H9 (cell line): Measurements from ENCODE around the gene GUCY1A1. TPM values are rescaled to one million over a fixed set of nuclear protein-coding genes. Genes with fewer than 3 reads are reported as not detected.

Experiments
- DNase-seq: peaks from one replicate; pipeline ENCODE4 v3.0.0-alpha.2; 2017
- H2AFZ ChIP-seq: one replicate; pipeline ENCODE4 v1.6.1; 2013; ENCODE audit warnings: mild to moderate bottlenecking, low read length, control low read depth, moderate library complexity
- H2AK5ac ChIP-seq: 2 replicates; pipeline ENCODE4 v1.6.1; 2013; ENCODE audit warnings: low read length, control low read depth, mixed read lengths; ENCODE audit not compliant: insufficient read length
- H2BK120ac ChIP-seq: one replicate; pipeline ENCODE4 v1.6.1; 2013; ENCODE audit warnings: low read depth, mild to moderate bottlenecking, low read length, control low read depth, inconsistent platforms; ENCODE audit not compliant: poor library complexity, severe bottlenecking
- H2BK12ac ChIP-seq: 2 replicates; pipeline ENCODE4 v1.6.1; 2013; ENCODE audit warnings: low read length, control low read depth, mixed read lengths, low read depth; ENCODE audit not compliant: insufficient read length
- H2BK15ac ChIP-seq: 2 replicates; pipeline ENCODE4 v1.6.1; 2013; ENCODE audit warnings: low read depth, low read length, control low read depth
- H2BK20ac ChIP-seq: one replicate; pipeline ENCODE4 v1.6.1; 2013; ENCODE audit warnings: low read depth, mild to moderate bottlenecking, low read length, control low read depth, inconsistent platforms; ENCODE audit not compliant: poor library complexity, severe bottlenecking
- H2BK5ac ChIP-seq: 2 replicates; pipeline ENCODE4 v1.6.1; 2013; ENCODE audit warnings: low read length, control low read depth, mixed read lengths; ENCODE audit not compliant: insufficient read length
- H3K14ac ChIP-seq: 2 replicates; pipeline ENCODE4 v1.6.1; 2013; ENCODE audit warnings: low read length, control low read depth; ENCODE audit not compliant: insufficient read depth
- H3K18ac ChIP-seq: 2 replicates; pipeline ENCODE4 v1.6.1; 2013; ENCODE audit warnings: low read depth, mild to moderate bottlenecking, mixed read lengths, low read length, control low read depth; ENCODE audit not compliant: insufficient read length
- H3K23ac ChIP-seq: 2 replicates; pipeline ENCODE4 v1.6.1; 2013; ENCODE audit warnings: low read length, control low read depth, mixed read lengths, low read depth; ENCODE audit not compliant: insufficient read length
- H3K23me2 ChIP-seq: 2 replicates; pipeline ENCODE4 v1.6.1; 2013; ENCODE audit warnings: low read depth, mild to moderate bottlenecking, mixed read lengths, low read length, control low read depth; ENCODE audit not compliant: insufficient read length, poor library complexity, severe bottlenecking
- H3K27ac ChIP-seq: 2 replicates; pipeline ENCODE4 v1.5.1; 2013; ENCODE audit warnings: low read length, control low read depth, mixed read lengths, low read depth; ENCODE audit not compliant: insufficient read length
- H3K27me3 ChIP-seq: 2 replicates; pipeline ENCODE4 v1.6.1; 2013; ENCODE audit warnings: low read length, control low read depth, inconsistent platforms; ENCODE audit not compliant: insufficient read depth
- H3K4ac ChIP-seq: 2 replicates; pipeline ENCODE4 v1.6.1; 2013; ENCODE audit warnings: low read depth, mild to moderate bottlenecking, control low read depth, inconsistent platforms, low read length, moderate library complexity
- H3K4me1 ChIP-seq: 2 replicates; pipeline ENCODE4 v1.6.1; 2013; ENCODE audit warnings: low read length, control low read depth, inconsistent platforms; ENCODE audit not compliant: insufficient read depth
- H3K4me2 ChIP-seq: 2 replicates; pipeline ENCODE4 v1.6.1; 2013; ENCODE audit warnings: low read length, control low read depth, mixed read lengths; ENCODE audit not compliant: insufficient read length, insufficient read depth
- H3K56ac ChIP-seq: 2 replicates; pipeline ENCODE4 v1.6.1; 2013; ENCODE audit warnings: low read depth, mild to moderate bottlenecking, mixed read lengths, low read length, control low read depth; ENCODE audit not compliant: insufficient read length
- H3K79me1 ChIP-seq: 2 replicates; pipeline ENCODE4 v1.6.1; 2013; ENCODE audit warnings: low read depth, mild to moderate bottlenecking, moderate library complexity, low read length, control low read depth, inconsistent platforms; ENCODE audit not compliant: insufficient read depth, poor library complexity, severe bottlenecking
- H3K79me2 ChIP-seq: 2 replicates; pipeline ENCODE4 v1.6.1; 2013; ENCODE audit warnings: low read length, control low read depth, inconsistent platforms; ENCODE audit not compliant: insufficient read depth
- H3K9ac ChIP-seq: 2 replicates; pipeline ENCODE4 v1.6.1; 2013; ENCODE audit warnings: low read length, control low read depth, mixed read lengths; ENCODE audit not compliant: insufficient read length; ENCODE audit errors: extremely low read depth
- H3K9me3 ChIP-seq: one replicate; pipeline ENCODE4 v1.6.1; 2013; ENCODE audit warnings: low read depth, low read length, inconsistent platforms; ENCODE audit not compliant: control insufficient read depth
- H3T11ph ChIP-seq: one replicate; pipeline ENCODE4 v1.6.1; 2013; ENCODE audit warnings: mild to moderate bottlenecking, low read length, control low read depth, inconsistent platforms
- H4K20me1 ChIP-seq: one replicate; pipeline ENCODE4 v1.6.1; 2013; ENCODE audit not compliant: control insufficient read depth, insufficient read length, insufficient read depth
- H4K5ac ChIP-seq: 2 replicates; pipeline ENCODE4 v1.6.1; 2013; ENCODE audit warnings: low read depth, mild to moderate bottlenecking, mixed read lengths, low read length, control low read depth; ENCODE audit not compliant: insufficient read length
- H4K8ac ChIP-seq: replicated peaks from 2 replicates; pipeline ENCODE4 v1.6.1; 2013; ENCODE audit warnings: low read length, control low read depth, mixed read lengths, low read depth; ENCODE audit not compliant: insufficient read length
- H4K91ac ChIP-seq: 2 replicates; pipeline ENCODE4 v1.6.1; 2013; ENCODE audit warnings: low read depth, mild to moderate bottlenecking, moderate library complexity, mixed read lengths, low read length, control low read depth; ENCODE audit not compliant: insufficient read length
- H3K27ac Mint-ChIP-seq, 3 experiments: 2 replicates in 2 of 3; 3 replicates in 1 of 3; pipeline ENCODE4 v1.8.0; 2020 to 2021; ENCODE audit warnings: mixed read lengths in 3 of 3, mild to moderate bottlenecking in 1 of 3, moderate library complexity in 1 of 3
- H3K27me3 Mint-ChIP-seq: 2 replicates; pipeline ENCODE4 v1.8.0; 2021; ENCODE audit warnings: low read depth, mild to moderate bottlenecking, moderate library complexity, mixed read lengths
- H3K36me3 Mint-ChIP-seq, 3 experiments: 2 replicates in 2 of 3; 3 replicates in 1 of 3; pipeline ENCODE4 v1.8.0; 2020 to 2021; ENCODE audit warnings: low read depth in 3 of 3, mixed read lengths in 3 of 3; ENCODE audit not compliant: insufficient read depth in 1 of 3
- H3K4me1 Mint-ChIP-seq, 2 experiments: 2 replicates each; pipeline ENCODE4 v1.8.0; 2020; ENCODE audit warnings: mixed read lengths in 2 of 2
- H3K4me3 Mint-ChIP-seq, 2 experiments: 2 replicates in 1 of 2; 3 replicates in 1 of 2; pipeline ENCODE4 v1.8.0; 2020 to 2021; ENCODE audit warnings: mild to moderate bottlenecking in 2 of 2, mixed read lengths in 2 of 2, moderate library complexity in 1 of 2
- H3K9me3 Mint-ChIP-seq, 2 experiments: 2 replicates in 1 of 2; 3 replicates in 1 of 2; pipeline ENCODE4 v1.8.0; 2020; ENCODE audit warnings: mild to moderate bottlenecking in 2 of 2, mixed read lengths in 2 of 2, moderate library complexity in 1 of 2
- WGBS: extraction: QIAGEN DNeasy Blood & Tissue Kit; methylation state at CpG from one replicate; pipeline ENCODE4 v1.1.7; 2013; ENCODE audit warnings: missing lambda C conversion rate, low lambda C conversion rate, mixed read lengths; ENCODE audit not compliant: insufficient read length; ENCODE audit errors: extremely low coverage; 5-methylcytosine and 5-hydroxymethylcytosine counted together
- total RNA-seq: library from RNA; stranded (reverse); gene quantifications from 2 replicates; pipeline ENCODE4 v1.2.1, GENCODE V29; 2021
- TF ChIP-seq, protein P1 (sequence below): fragments of 200-600 bp; sonication (generic); conservative IDR thresholded peaks from 3 replicates; pipeline ENCODE4 v1.8.0; 2021; ENCODE audit warnings: antibody characterized with exemption, mild to moderate bottlenecking

The GUCY1A1 gene
- total RNA-seq, 1 experiment from 2014 or later, result not detected

DNA sequence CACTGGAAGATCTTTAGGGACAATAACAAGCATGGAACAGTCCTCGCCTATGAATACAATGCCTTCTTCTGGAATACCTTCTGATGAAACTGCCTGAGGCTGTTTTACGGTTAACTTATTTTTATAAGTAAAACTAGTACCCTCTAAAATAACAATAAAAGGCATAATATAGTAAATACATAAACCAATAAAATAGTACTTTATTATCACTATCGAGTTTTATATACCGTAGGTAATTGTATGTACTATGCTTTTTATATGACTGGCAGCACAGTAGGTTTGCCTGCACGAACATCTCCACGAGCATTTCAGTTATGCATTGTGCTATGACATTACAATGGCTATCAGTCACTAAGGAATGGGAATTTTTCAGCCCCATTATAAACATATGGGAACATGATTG lies 8.0 kb downstream of the GUCY1A1 start:
- Histone ChIP-seq H3K23ac (no peak overlapping the region), H3K27me3 (peaks cover 4% of the 10 kb centered on the region; the same call in 1 of the 2 replicates), H3K27ac (no peak overlapping the region), H4K20me1 (no peaks in the 10 kb centered on the region), H3K9me3 (no peaks in the 10 kb centered on the region), H3K18ac (no peak overlapping the region), H4K91ac (no peak overlapping the region), H2AK5ac (no peak overlapping the region), H3K56ac (no peak overlapping the region), H2BK12ac (no peak overlapping the region), H2BK20ac (no peak overlapping the region), H3K79me2 (no peaks in the 10 kb centered on the region), H2BK120ac (no peak overlapping the region), H4K5ac (no peak overlapping the region), H3K79me1 (no peaks in the 10 kb centered on the region), H3K4me1 (no peaks in the 10 kb centered on the region), H3K4me2 (no peak overlapping the region), H3T11ph (no peak overlapping the region), H2BK15ac (no peak overlapping the region), H4K8ac (no peak overlapping the region), H3K14ac (no peak overlapping the region), H3K4ac (no peak overlapping the region), H3K9ac (no peak overlapping the region), H2BK5ac (no peak overlapping the region), H2AFZ (no peak overlapping the region), H3K23me2 (no peaks in the 10 kb centered on the region)
- TF ChIP-seq, protein P1, sequence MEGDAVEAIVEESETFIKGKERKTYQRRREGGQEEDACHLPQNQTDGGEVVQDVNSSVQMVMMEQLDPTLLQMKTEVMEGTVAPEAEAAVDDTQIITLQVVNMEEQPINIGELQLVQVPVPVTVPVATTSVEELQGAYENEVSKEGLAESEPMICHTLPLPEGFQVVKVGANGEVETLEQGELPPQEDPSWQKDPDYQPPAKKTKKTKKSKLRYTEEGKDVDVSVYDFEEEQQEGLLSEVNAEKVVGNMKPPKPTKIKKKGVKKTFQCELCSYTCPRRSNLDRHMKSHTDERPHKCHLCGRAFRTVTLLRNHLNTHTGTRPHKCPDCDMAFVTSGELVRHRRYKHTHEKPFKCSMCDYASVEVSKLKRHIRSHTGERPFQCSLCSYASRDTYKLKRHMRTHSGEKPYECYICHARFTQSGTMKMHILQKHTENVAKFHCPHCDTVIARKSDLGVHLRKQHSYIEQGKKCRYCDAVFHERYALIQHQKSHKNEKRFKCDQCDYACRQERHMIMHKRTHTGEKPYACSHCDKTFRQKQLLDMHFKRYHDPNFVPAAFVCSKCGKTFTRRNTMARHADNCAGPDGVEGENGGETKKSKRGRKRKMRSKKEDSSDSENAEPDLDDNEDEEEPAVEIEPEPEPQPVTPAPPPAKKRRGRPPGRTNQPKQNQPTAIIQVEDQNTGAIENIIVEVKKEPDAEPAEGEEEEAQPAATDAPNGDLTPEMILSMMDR, result no peak
- H3K36me3 Mint-ChIP-seq, result no peaks in the 10 kb centered on the region
- H3K4me1 Mint-ChIP-seq, result peaks cover 3 to 9% of the 10 kb centered on the region in 2 experiments; a peak in 3 of 4 replicates
- DNase-seq, result no peak
- H3K27me3 Mint-ChIP-seq, result peaks cover 52% of the 10 kb centered on the region
- H3K9me3 Mint-ChIP-seq, result no peaks in the 10 kb centered on the region
- WGBS, result no CpG with 5 or more reads among the region's 6 CpGs
- no peak overlapping the region for H3K27ac Mint-ChIP-seq
- no peak overlapping the region for H3K4me3 Mint-ChIP-seq
